Left ventricle myocardium inferior (tissue), 1 donor: ENCODE results near the gene NDUFV3. TPM values are rescaled to one million over a fixed set of nuclear protein-coding genes. Genes with fewer than 3 reads are reported as not detected.
"Not testable (repeated sequence)": the region's sequence is repeated elsewhere in the genome, so short reads cannot be mapped to it uniquely, and the experiment has no call there.

Experiments
- DNase-seq: peaks from one replicate; pipeline ENCODE4 v3.0.0-alpha.2; 2020
- H3K27ac ChIP-seq: fragments of 200-600 bp; replicated peaks from 2 replicates; pipeline ENCODE4 v1.8.0; 2021
- H3K27me3 ChIP-seq: fragments of 200-600 bp; 2 replicates; pipeline ENCODE4 v1.8.0; 2021; ENCODE audit warnings: low read depth
- H3K36me3 ChIP-seq: fragments of 200-600 bp; 2 replicates; pipeline ENCODE4 v1.8.0; 2021
- H3K4me1 ChIP-seq: fragments of 200-600 bp; 2 replicates; pipeline ENCODE4 v1.8.0; 2021
- H3K4me3 ChIP-seq: fragments of 200-600 bp; 2 replicates; pipeline ENCODE4 v1.8.0; 2021; ENCODE audit warnings: mild to moderate bottlenecking, moderate library complexity
- H3K9me3 ChIP-seq: fragments of 200-600 bp; replicated peaks from 2 replicates; pipeline ENCODE4 v1.8.0; 2021
- CTCF ChIP-seq: fragments of 200-600 bp; IDR thresholded peaks from 2 replicates; pipeline ENCODE4 v1.8.0; 2021; ENCODE audit warnings: antibody characterized with exemption, mild to moderate bottlenecking, borderline replicate concordance
- intact Hi-C: fragments of 100-400 bp; cut with micrococcal nuclease; formaldehyde crosslinking; loops from one replicate; pipeline ENCODE4 v1.11.0; 2022
- total RNA-seq: library from RNA; stranded (reverse); fragmentation: NEBNext Ultra II Directional; extraction: Animal tissue kit (Norgen Biotek cat#: 25700); gene quantifications from one replicate; pipeline ENCODE4 v1.2.1, GENCODE V29; 2021
- donor health status: DM: no; HTN: yes; CAD: no; lungs with severe emphysema.

NDUFV3 gene
- total RNA-seq, 1 donor from 2014 or later: 52.0 TPM

- H3K4me1 ChIP-seq: peaks cover 12% of the 10 kb centered on the region
- no peaks in the 10 kb centered on the region for H3K27me3 ChIP-seq
- DNase-seq: no peak
- H3K9me3 ChIP-seq: no peaks in the 10 kb centered on the region
- no peak overlapping the region for H3K4me3 ChIP-seq
- intact Hi-C loops: no loop called here
- H3K36me3 ChIP-seq: no peaks in the 10 kb centered on the region
- no peak overlapping the region for H3K27ac ChIP-seq
- TF ChIP-seq CTCF: no peak
These were observed 49.1 kb downstream of the NDUFV3 start for GRCh38 chr21:42942244-42942643.

GRCh38 chr21:42949094-42949755, 56.1 kb downstream of the NDUFV3 start:
- H3K27ac ChIP-seq, H3K36me3 ChIP-seq, H3K27me3 ChIP-seq, H3K4me3 ChIP-seq, DNase-seq, intact Hi-C loops, H3K9me3 ChIP-seq, H3K4me1 ChIP-seq: not testable (repeated sequence)

- H3K36me3 ChIP-seq, intact Hi-C loops, H3K4me3 ChIP-seq, H3K4me1 ChIP-seq, DNase-seq, H3K27ac ChIP-seq, H3K27me3 ChIP-seq, H3K9me3 ChIP-seq: not testable (repeated sequence)
These were observed 58.1 kb downstream of the NDUFV3 start for GRCh38 chr21:42951193-42951592.

- no peak overlapping the region for H3K4me3 ChIP-seq
- intact Hi-C loops: no loop called here
These were observed 63.9 kb downstream of the NDUFV3 start for GRCh38 chr21:42956824-42957630.

GRCh38 chr21:42958122-42958521, 65.0 kb downstream of the NDUFV3 start:
- H3K27ac ChIP-seq, H3K36me3 ChIP-seq, H3K4me1 ChIP-seq, H3K4me3 ChIP-seq, H3K9me3 ChIP-seq, H3K27me3 ChIP-seq, DNase-seq, intact Hi-C loops: not testable (repeated sequence)

More at GRCh38 chr21:42956824-42957630, 63.9 kb downstream of the NDUFV3 start:
- no peak overlapping the region for H3K27ac ChIP-seq
- no peak for DNase-seq
- H3K27me3 ChIP-seq: no peaks in the 10 kb centered on the region
- H3K36me3 ChIP-seq: no peaks in the 10 kb centered on the region
- no peaks in the 10 kb centered on the region for H3K9me3 ChIP-seq
- no peaks in the 10 kb centered on the region for H3K4me1 ChIP-seq
- no peak for TF ChIP-seq CTCF

- Histone ChIP-seq H3K4me3 (no peak overlapping the region), H3K36me3 (no peaks in the 10 kb centered on the region), H3K27me3 (no peaks in the 10 kb centered on the region), H3K27ac (no peak overlapping the region), H3K9me3 (no peaks in the 10 kb centered on the region), H3K4me1 (no peaks in the 10 kb centered on the region)
- TF ChIP-seq CTCF: no peak
- DNase-seq: no peak
- intact Hi-C loops: no loop called here
These were observed 66.6 kb downstream of the NDUFV3 start for GRCh38 chr21:42959728-42960127.

GRCh38 chr21:42962380-42963007, 69.4 kb downstream of the NDUFV3 start:
- no peaks in the 10 kb centered on the region for H3K27me3 ChIP-seq
- DNase-seq: no peak
- no peak overlapping the region for H3K27ac ChIP-seq
- intact Hi-C loops: no loop called here
- H3K36me3 ChIP-seq: no peaks in the 10 kb centered on the region
- H3K4me1 ChIP-seq: no peaks in the 10 kb centered on the region
- TF ChIP-seq CTCF: no peak
- no peak overlapping the region for H3K4me3 ChIP-seq
- no peaks in the 10 kb centered on the region for H3K9me3 ChIP-seq
